ENCODE results near the gene MIR17HG.

MIR17HG gene

DNA sequence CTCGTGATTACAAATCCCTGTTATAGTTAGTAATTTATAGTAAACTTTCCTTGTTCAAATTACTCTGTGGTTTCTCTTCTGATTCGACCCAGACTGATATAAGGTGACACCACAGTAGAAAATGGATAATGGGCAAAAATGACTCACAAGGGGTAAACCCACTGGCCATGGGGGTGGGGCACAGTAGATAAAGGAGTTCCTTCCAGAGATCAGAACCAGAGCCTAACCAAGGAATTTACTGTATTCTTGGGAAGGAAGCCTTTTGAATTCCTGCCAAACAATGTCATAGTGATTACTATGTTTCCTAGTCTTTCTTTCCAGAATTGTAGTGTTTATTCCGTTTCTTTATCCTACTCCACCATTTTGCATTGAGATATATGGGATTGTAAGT is 21.9 kb downstream of the MIR17HG start:
- DNase-seq, result peak; percentile 34

- DNase-seq, result no peak
Measured at GRCh38 chr13:91370501-91370900, 23.0 kb downstream of the MIR17HG start.

GRCh38 chr13:91372911-91373310 is 25.4 kb downstream of the MIR17HG start:
- no peak for DNase-seq

DNA sequence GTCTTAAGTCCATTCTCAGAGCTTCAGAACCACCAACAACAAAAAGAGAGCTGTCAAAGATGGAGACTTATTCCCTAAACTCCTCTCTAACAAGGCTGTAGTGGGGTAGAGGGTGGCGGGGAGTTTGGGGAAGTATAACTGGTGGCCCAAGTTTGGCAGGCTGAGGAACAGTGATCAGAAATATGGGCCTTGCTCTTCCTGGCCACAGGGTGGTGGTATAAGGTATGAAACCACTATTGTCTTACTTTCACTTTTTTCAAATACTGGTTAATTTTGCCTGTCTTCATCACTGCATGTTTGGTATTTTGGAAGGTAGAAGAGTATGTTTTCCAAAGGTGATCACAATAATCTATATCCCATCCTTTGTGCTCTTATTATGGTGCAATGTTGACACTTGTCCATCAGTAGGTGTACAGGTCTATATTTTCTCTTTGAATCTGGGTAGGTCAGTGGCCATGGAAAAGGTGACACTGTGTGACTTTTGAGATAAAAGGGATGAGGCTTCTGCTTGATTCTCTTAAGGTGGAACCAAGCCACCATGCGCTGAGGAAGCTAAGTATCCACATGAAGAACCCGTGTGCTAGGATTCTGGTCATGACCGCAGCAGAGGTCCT is 27.7 kb downstream of the MIR17HG start:
- peak; percentile 7 for DNase-seq

GRCh38 chr13:91381371-91381770 is 33.9 kb downstream of the MIR17HG start:
- DNase-seq, result no peak

- no peak for DNase-seq
Measured at GRCh38 chr13:91383836-91384235, 36.3 kb downstream of the MIR17HG start.

DNA sequence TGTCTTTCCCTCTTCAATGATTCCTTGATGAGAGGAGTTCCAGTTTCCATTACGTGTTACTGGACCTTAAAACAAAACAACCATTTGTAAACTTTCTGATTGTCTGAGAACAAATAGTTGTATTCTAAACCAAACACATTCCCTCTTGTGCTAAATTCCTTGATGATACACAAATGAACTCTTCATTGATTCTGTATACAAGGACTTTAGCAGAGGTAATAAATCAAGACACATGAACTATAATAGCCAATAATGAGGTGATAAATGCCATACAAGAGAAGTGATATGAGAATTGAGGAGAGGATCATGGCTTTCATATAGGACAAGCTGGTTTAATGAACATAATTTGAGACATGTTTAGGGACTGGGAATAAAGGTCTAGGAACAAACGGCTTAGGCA is 37.4 kb downstream of the MIR17HG start:
- no peak for DNase-seq

DNA sequence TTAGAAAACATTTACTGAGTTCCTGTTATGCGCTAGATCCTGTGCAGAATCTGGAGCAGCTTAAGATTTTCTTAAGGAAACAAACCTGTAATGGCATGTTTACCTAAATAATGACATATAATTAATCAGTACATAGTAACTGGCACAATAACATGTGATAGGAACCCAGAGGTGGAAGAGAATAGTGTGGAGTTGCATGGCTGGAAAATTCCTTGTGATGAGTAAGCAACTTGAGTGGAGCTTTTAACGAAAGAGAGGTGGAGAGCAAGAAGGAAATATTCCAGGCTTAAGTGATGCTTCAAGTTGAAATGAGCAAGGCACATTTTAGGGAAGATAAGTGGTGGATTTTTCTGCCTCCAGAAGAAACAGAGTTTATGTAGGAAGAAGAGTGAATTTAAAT is 41.7 kb downstream of the MIR17HG start:
- no peak for DNase-seq

GRCh38 chr13:91397595-91397994 is 50.1 kb downstream of the MIR17HG start:
- DNase-seq, result no peak

DNA sequence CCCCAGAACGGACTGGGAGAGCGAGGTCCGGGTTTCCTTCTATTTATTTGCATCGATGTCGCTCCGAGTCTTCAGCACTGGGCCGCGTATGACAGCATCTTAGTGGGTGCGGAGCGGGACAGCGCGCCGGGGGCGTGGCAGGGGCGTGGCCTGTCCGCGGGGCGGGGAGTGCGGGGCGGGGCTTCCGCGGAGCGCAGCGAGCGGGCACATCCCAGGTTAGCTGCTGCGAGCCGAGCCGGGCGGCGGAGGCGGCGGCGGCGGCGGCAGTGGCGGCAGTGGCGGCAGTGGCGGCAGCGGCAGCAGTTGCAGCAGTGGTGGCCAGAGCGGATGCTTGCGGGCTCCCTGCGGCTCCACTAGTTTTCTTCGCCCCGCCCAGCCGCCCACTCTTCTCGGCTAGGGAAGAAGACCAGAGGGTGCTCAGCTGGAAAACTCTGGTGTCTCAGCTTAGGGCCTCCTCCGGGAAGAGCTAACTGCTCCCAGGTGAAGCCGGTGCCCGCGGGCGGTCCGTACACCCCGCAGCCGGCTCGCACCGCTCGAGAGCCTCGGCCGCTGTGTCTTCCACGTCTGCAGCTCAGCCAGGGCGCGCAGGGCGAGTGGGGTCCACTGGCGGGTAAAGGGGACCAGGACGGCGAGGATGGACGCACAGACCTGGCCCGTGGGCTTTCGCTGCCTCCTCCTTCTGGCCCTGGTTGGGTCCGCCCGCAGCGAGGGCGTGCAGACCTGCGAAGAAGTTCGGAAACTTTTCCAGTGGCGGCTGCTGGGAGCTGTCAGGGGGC is 51.1 kb downstream of the MIR17HG start, which contains the start of gene GPC5:
Gene GPC5 (plus strand): TSS at position 209 of the 776 bp plus-strand sequence.
- peak; percentile 55 for DNase-seq

- no peak for DNase-seq
Measured at GRCh38 chr13:91399189-91400062, 51.9 kb downstream of the MIR17HG start.

DNA sequence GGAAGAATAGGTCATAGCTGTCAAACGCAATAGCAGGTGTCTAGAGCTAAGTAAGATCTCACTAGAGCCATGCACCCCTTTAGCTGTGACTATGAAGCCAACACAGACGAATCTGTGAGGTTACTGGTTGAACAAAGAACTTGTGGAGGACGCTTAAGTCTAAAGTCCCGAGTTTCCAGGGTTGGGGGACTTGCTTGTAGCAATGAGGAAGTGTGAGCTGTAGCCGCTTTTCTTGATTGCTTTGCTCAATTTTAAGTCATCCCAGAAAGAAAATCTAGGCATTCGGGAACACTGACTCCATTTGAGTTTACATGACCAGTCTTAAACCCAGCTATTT is 52.5 kb downstream of the MIR17HG start:
- DNase-seq, result no peak

- no peak for DNase-seq
Measured at GRCh38 chr13:91400671-91401070, 53.2 kb downstream of the MIR17HG start.

- no peak for DNase-seq
Measured at GRCh38 chr13:91401920-91402319, 54.4 kb downstream of the MIR17HG start.

Measured in EL (cell line).